Measurements from ENCODE around the gene KCNJ4.
"Not testable (repeated sequence)": the region's sequence is repeated elsewhere in the genome, so short reads cannot be mapped to it uniquely, and the experiment has no call there.

KCNJ4 gene

DNA sequence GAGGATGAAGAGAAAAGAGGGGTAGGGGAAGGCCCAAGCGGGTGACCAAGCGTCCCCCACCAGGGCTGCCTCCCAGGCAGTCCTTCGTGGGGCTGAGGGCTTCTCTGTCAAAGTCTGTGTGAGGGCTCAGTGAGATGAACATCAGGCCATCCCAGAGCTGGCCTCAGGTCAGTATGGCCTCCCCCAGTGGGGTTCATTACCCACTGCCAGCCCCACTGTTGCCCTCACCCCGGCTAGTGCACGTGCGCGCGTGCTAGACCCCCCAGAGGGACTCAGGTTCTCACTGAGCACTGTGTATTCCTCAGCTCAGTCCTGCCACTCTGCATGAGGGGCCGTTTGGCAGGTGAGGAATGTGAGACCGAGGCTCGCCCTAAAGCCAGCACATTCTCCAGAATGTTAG lies 16.2 kb upstream of the KCNJ4 start:
- H3K27ac ChIP-seq (ENCODE audit: low read length, poor library complexity, severe bottlenecking), result no peak overlapping the region
- H2BK120ac ChIP-seq (ENCODE audit: low read depth, low read length), result no peak overlapping the region
- H3K79me1 ChIP-seq (replicated peaks; ENCODE audit: low read length, poor library complexity, severe bottlenecking), result peaks cover 25% of the 10 kb centered on the region
- no peak overlapping the region for H3K9ac ChIP-seq (ENCODE audit: low read length)
- no peak overlapping the region for H2BK12ac ChIP-seq (ENCODE audit: low read length in 2 of 2)
- no peak overlapping the region for H4K8ac ChIP-seq (ENCODE audit: low read length)
- no peak overlapping the region for H3K18ac ChIP-seq (ENCODE audit: low read depth in 1 of 2, low read length in 2 of 2)
- no peak overlapping the region for H2BK5ac ChIP-seq (ENCODE audit: low read depth, low read length, poor library complexity, severe bottlenecking)
- no peak overlapping the region for H2AFZ ChIP-seq (ENCODE audit: low read depth, low read length)
- peak overlapping the region in 1 of 2 experiments; percentile 65 for H3K23ac ChIP-seq (ENCODE audit: low read length in 2 of 2)
- no peak overlapping the region for H3K4me2 ChIP-seq (ENCODE audit: low read length, poor library complexity, severe bottlenecking)
- no peak overlapping the region for H2BK15ac ChIP-seq (ENCODE audit: low read depth, poor library complexity, severe bottlenecking)
- no peaks in the 10 kb centered on the region for H3K27me3 ChIP-seq (ENCODE audit: control insufficient read depth in 1 of 2, insufficient read depth in 1 of 2, low read length in 2 of 2)
- H3K4ac ChIP-seq (ENCODE audit: low read depth in 1 of 2, low read length in 2 of 2), result no peak overlapping the region
- no peak overlapping the region for H4K91ac ChIP-seq (ENCODE audit: low read length)
- no peak overlapping the region for H3K4me3 ChIP-seq (ENCODE audit: insufficient read depth in 1 of 2, low read depth in 1 of 2, low read length in 2 of 2)
- H3K9me3 ChIP-seq (ENCODE audit: control insufficient read depth, low read length), result no peaks in the 10 kb centered on the region
- H3K14ac ChIP-seq (ENCODE audit: low read length in 2 of 2), result no peak overlapping the region
- H3K36me3 ChIP-seq (ENCODE audit: control insufficient read depth in 1 of 2, insufficient read depth in 2 of 2, low read depth in 1 of 2, low read length in 2 of 2), result peaks cover 21 to 29% of the 10 kb centered on the region in 2 experiments
- DNase-seq, result no peak
- no peak overlapping the region for H2AK5ac ChIP-seq (ENCODE audit: low read length, severe bottlenecking)
- H3K4me1 ChIP-seq (ENCODE audit: control insufficient read depth, insufficient read depth, low read depth, low read length), result peaks cover 22% of the 10 kb centered on the region
- WGBS, result 94% methylated on average over 11 of the region's 11 CpGs

DNA sequence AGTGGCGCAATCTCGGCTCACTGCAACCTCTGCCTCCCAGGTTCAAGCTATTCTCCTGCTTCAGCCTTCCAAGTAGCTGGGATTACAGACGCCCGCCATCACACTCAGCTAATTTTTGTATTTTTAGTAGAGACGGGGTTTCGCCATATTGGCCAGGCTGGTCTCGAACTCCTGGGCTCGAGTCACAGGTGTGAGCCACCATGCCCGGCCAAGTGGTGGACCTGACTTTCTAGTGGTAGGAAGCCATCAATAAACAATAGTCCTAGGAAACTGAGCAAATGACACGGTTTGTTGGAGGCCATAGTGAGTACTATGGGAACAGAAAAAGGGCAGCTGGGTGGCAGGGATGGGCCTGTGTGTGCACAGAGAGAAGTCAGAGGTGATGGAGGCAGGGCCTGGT lies 15.2 kb upstream of the KCNJ4 start:
- not testable (repeated sequence) for H2BK12ac ChIP-seq (ENCODE audit: low read length in 2 of 2); H3K9ac ChIP-seq (ENCODE audit: low read length); H3K9me3 ChIP-seq (ENCODE audit: control insufficient read depth, low read length); H3K4me3 ChIP-seq (ENCODE audit: insufficient read depth in 1 of 2, low read depth in 1 of 2, low read length in 2 of 2); H2AFZ ChIP-seq (ENCODE audit: low read depth, low read length); H3K27ac ChIP-seq (ENCODE audit: low read length, poor library complexity, severe bottlenecking); H4K8ac ChIP-seq (ENCODE audit: low read length); DNase-seq; H3K23ac ChIP-seq (ENCODE audit: low read length in 2 of 2); H3K4me2 ChIP-seq (ENCODE audit: low read length, poor library complexity, severe bottlenecking); H2BK5ac ChIP-seq (ENCODE audit: low read depth, low read length, poor library complexity, severe bottlenecking); H2AK5ac ChIP-seq (ENCODE audit: low read length, severe bottlenecking); H2BK120ac ChIP-seq (ENCODE audit: low read depth, low read length); H3K18ac ChIP-seq (ENCODE audit: low read depth in 1 of 2, low read length in 2 of 2); H3K14ac ChIP-seq (ENCODE audit: low read length in 2 of 2); H3K27me3 ChIP-seq (ENCODE audit: control insufficient read depth in 1 of 2, insufficient read depth in 1 of 2, low read length in 2 of 2); H3K4ac ChIP-seq (ENCODE audit: low read depth in 1 of 2, low read length in 2 of 2); H2BK15ac ChIP-seq (ENCODE audit: low read depth, poor library complexity, severe bottlenecking); H4K91ac ChIP-seq (ENCODE audit: low read length)
- Histone ChIP-seq H3K4me1 (ENCODE audit: control insufficient read depth, insufficient read depth, low read depth, low read length) (peaks cover 22% of the 10 kb centered on the region), H3K36me3 (ENCODE audit: control insufficient read depth in 1 of 2, insufficient read depth in 2 of 2, low read depth in 1 of 2, low read length in 2 of 2) (peaks cover 21% of the 10 kb centered on the region in 2 experiments), H3K79me1 (replicated peaks; ENCODE audit: low read length, poor library complexity, severe bottlenecking) (peaks cover 25% of the 10 kb centered on the region)
- WGBS, result 93% methylated on average over 10 of the region's 10 CpGs

DNA sequence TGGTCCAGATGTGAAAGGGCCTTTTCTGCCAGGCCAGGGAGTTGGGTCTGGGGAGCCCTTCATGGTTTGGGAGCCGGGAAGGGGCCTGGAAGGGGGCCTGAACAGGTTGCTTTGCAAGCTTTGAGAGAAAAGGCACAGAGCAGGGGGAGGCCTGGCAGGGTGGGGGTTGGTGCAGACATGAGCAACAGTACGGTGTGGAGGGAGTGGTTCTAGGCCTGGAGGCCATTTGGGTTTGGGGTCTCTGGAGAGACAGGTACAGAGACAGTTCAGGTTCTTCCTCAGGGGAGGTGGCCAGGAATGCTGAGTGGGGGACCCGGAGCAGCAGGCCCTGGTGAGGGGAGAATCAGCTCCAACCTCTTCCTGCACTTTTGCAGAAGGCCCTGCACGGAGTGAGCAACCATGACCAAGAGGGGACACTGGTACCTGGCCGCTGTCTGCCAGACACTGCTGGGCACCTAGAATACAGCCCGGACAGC lies 14.3 kb upstream of the KCNJ4 start:
- Histone ChIP-seq H3K9ac (ENCODE audit: low read length) (peak overlapping the region; percentile 94), H3K4me2 (ENCODE audit: low read length, poor library complexity, severe bottlenecking) (peak overlapping the region; percentile 97), H3K9me3 (ENCODE audit: control insufficient read depth, low read length) (no peaks in the 10 kb centered on the region), H3K18ac (ENCODE audit: low read depth in 1 of 2, low read length in 2 of 2) (no peak overlapping the region), H4K8ac (ENCODE audit: low read length) (no peak overlapping the region), H2AK5ac (ENCODE audit: low read length, severe bottlenecking) (peak overlapping the region; percentile 15), H2BK5ac (ENCODE audit: low read depth, low read length, poor library complexity, severe bottlenecking) (no peak overlapping the region), H3K4me3 (ENCODE audit: insufficient read depth in 1 of 2, low read depth in 1 of 2, low read length in 2 of 2) (peak overlapping the region; percentile 75 to 88), H3K23ac (ENCODE audit: low read length in 2 of 2) (no peak overlapping the region), H4K91ac (ENCODE audit: low read length) (no peak overlapping the region), H3K79me1 (replicated peaks; ENCODE audit: low read length, poor library complexity, severe bottlenecking) (peaks cover 25% of the 10 kb centered on the region), H2BK15ac (ENCODE audit: low read depth, poor library complexity, severe bottlenecking) (no peak overlapping the region), H3K14ac (ENCODE audit: low read length in 2 of 2) (peak overlapping the region in 1 of 2 experiments; percentile 29), H3K4me1 (ENCODE audit: control insufficient read depth, insufficient read depth, low read depth, low read length) (peaks cover 22% of the 10 kb centered on the region), H2AFZ (ENCODE audit: low read depth, low read length) (no peak overlapping the region), H3K36me3 (ENCODE audit: control insufficient read depth in 1 of 2, insufficient read depth in 2 of 2, low read depth in 1 of 2, low read length in 2 of 2) (peaks cover 15 to 17% of the 10 kb centered on the region in 2 experiments), H3K27ac (ENCODE audit: low read length, poor library complexity, severe bottlenecking) (no peak overlapping the region), H3K27me3 (ENCODE audit: control insufficient read depth in 1 of 2, insufficient read depth in 1 of 2, low read length in 2 of 2) (peaks cover 0 to 4% of the 10 kb centered on the region in 2 experiments), H2BK12ac (ENCODE audit: low read length in 2 of 2) (peak overlapping the region in 1 of 2 experiments; percentile 17), H3K4ac (ENCODE audit: low read depth in 1 of 2, low read length in 2 of 2) (no peak overlapping the region), H2BK120ac (ENCODE audit: low read depth, low read length) (no peak overlapping the region)
- 89% methylated on average over 4 of the region's 6 CpGs for WGBS
- DNase-seq, result no peak

DNA sequence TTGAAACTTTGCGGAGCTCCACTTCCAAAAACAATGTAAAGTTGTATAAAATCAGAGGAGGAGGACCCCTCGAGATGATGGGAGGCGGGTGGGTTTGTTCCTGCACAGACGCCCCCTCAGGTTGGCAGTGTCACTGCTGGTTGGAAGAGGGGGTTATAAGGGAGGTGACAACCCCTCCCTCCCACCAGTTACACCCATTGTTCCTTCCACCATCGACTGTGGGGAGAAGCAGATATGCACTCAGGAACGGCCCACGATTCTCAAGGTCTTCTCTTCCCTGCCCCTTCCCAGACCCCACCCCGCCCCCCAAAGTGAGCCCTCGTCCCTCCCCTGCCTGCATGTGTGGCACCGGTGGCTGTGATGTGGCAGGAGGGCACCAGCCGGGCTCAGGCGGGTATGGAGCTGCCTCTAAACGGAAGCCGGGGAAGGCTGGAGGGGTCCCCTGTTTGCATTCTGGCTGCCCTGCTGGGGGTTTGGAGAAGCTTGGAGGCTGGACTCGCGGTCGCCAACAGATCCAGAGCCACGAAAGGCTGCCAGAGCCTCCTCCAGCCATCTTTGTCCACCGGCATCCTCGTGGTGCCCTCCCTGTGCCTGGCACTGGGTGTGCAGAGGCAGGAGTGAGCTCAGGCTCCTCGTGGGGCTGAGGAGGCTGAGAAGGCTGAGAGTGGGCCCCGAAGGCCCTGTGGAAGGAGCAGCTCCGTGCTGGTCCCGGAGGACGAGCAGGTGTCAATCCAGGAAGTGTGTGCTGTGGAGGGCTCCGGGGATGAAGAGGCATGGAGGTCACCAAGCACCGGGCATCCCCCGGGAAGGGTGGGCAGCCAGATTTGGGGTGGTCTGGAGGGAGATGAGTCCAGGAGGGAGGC lies 13.7 kb upstream of the KCNJ4 start:
- peak overlapping the region in 1 of 2 experiments; percentile 73 for H2BK12ac ChIP-seq (ENCODE audit: low read length in 2 of 2)

More for the DNA sequence above, 13.7 kb upstream of the KCNJ4 start:
- Histone ChIP-seq H3K14ac (ENCODE audit: low read length in 2 of 2) (peak overlapping the region in 1 of 2 experiments; percentile 99), H2AFZ (ENCODE audit: low read depth, low read length) (peak overlapping the region; percentile 8), H3K4me1 (ENCODE audit: control insufficient read depth, insufficient read depth, low read depth, low read length) (peaks cover 24% of the 10 kb centered on the region), H4K8ac (ENCODE audit: low read length) (peak overlapping the region; percentile 99), H3K18ac (ENCODE audit: low read depth in 1 of 2, low read length in 2 of 2) (peak overlapping the region; percentile 99 to 100), H2BK15ac (ENCODE audit: low read depth, poor library complexity, severe bottlenecking) (peak overlapping the region; percentile 56), H3K36me3 (ENCODE audit: control insufficient read depth in 1 of 2, insufficient read depth in 2 of 2, low read depth in 1 of 2, low read length in 2 of 2) (peaks cover 11 to 13% of the 10 kb centered on the region in 2 experiments), H3K9me3 (ENCODE audit: control insufficient read depth, low read length) (no peaks in the 10 kb centered on the region), H3K23ac (ENCODE audit: low read length in 2 of 2) (peak overlapping the region in 1 of 2 experiments; percentile 81), H2BK5ac (ENCODE audit: low read depth, low read length, poor library complexity, severe bottlenecking) (no peak overlapping the region), H4K91ac (ENCODE audit: low read length) (peak overlapping the region; percentile 99), H3K27me3 (ENCODE audit: control insufficient read depth in 1 of 2, insufficient read depth in 1 of 2, low read length in 2 of 2) (peaks cover 0 to 10% of the 10 kb centered on the region in 2 experiments), H2AK5ac (ENCODE audit: low read length, severe bottlenecking) (peak overlapping the region; percentile 33), H3K79me1 (replicated peaks; ENCODE audit: low read length, poor library complexity, severe bottlenecking) (peaks cover 25% of the 10 kb centered on the region), H3K9ac (ENCODE audit: low read length) (peak overlapping the region; percentile 94), H3K4ac (ENCODE audit: low read depth in 1 of 2, low read length in 2 of 2) (peak overlapping the region; percentile 97 to 100), H3K4me2 (ENCODE audit: low read length, poor library complexity, severe bottlenecking) (peak overlapping the region; percentile 97), H3K27ac (ENCODE audit: low read length, poor library complexity, severe bottlenecking) (no peak overlapping the region), H3K4me3 (ENCODE audit: insufficient read depth in 1 of 2, low read depth in 1 of 2, low read length in 2 of 2) (peak overlapping the region; percentile 75 to 88), H2BK120ac (ENCODE audit: low read depth, low read length) (peak overlapping the region; percentile 86)
- no peak for DNase-seq
- WGBS, result 85% methylated on average over 24 of the region's 28 CpGs
